H9 (cell line): ENCODE measurements around the gene SLC7A1. TPM values are rescaled to one million over a fixed set of nuclear protein-coding genes. Genes with fewer than 3 reads are reported as not detected.

ENCODE experiments used
- DNase-seq: peaks from one replicate; pipeline ENCODE4 v3.0.0-alpha.2; 2017
- H2AFZ ChIP-seq: one replicate; pipeline ENCODE4 v1.6.1; 2013; ENCODE audit warnings: mild to moderate bottlenecking, low read length, control low read depth, moderate library complexity
- H2AK5ac ChIP-seq: 2 replicates; pipeline ENCODE4 v1.6.1; 2013; ENCODE audit warnings: low read length, control low read depth, mixed read lengths; ENCODE audit not compliant: insufficient read length
- H2BK120ac ChIP-seq: one replicate; pipeline ENCODE4 v1.6.1; 2013; ENCODE audit warnings: low read depth, mild to moderate bottlenecking, low read length, control low read depth, inconsistent platforms; ENCODE audit not compliant: poor library complexity, severe bottlenecking
- H2BK12ac ChIP-seq: 2 replicates; pipeline ENCODE4 v1.6.1; 2013; ENCODE audit warnings: low read length, control low read depth, mixed read lengths, low read depth; ENCODE audit not compliant: insufficient read length
- H2BK15ac ChIP-seq: 2 replicates; pipeline ENCODE4 v1.6.1; 2013; ENCODE audit warnings: low read depth, low read length, control low read depth
- H2BK20ac ChIP-seq: one replicate; pipeline ENCODE4 v1.6.1; 2013; ENCODE audit warnings: low read depth, mild to moderate bottlenecking, low read length, control low read depth, inconsistent platforms; ENCODE audit not compliant: poor library complexity, severe bottlenecking
- H2BK5ac ChIP-seq: 2 replicates; pipeline ENCODE4 v1.6.1; 2013; ENCODE audit warnings: low read length, control low read depth, mixed read lengths; ENCODE audit not compliant: insufficient read length
- H3K14ac ChIP-seq: 2 replicates; pipeline ENCODE4 v1.6.1; 2013; ENCODE audit warnings: low read length, control low read depth; ENCODE audit not compliant: insufficient read depth
- H3K18ac ChIP-seq: 2 replicates; pipeline ENCODE4 v1.6.1; 2013; ENCODE audit warnings: low read depth, mild to moderate bottlenecking, mixed read lengths, low read length, control low read depth; ENCODE audit not compliant: insufficient read length
- H3K23ac ChIP-seq: 2 replicates; pipeline ENCODE4 v1.6.1; 2013; ENCODE audit warnings: low read length, control low read depth, mixed read lengths, low read depth; ENCODE audit not compliant: insufficient read length
- H3K23me2 ChIP-seq: 2 replicates; pipeline ENCODE4 v1.6.1; 2013; ENCODE audit warnings: low read depth, mild to moderate bottlenecking, mixed read lengths, low read length, control low read depth; ENCODE audit not compliant: insufficient read length, poor library complexity, severe bottlenecking
- H3K27ac ChIP-seq: 2 replicates; pipeline ENCODE4 v1.5.1; 2013; ENCODE audit warnings: low read length, control low read depth, mixed read lengths, low read depth; ENCODE audit not compliant: insufficient read length
- H3K27me3 ChIP-seq: 2 replicates; pipeline ENCODE4 v1.6.1; 2013; ENCODE audit warnings: low read length, control low read depth, inconsistent platforms; ENCODE audit not compliant: insufficient read depth
- H3K4ac ChIP-seq: 2 replicates; pipeline ENCODE4 v1.6.1; 2013; ENCODE audit warnings: low read depth, mild to moderate bottlenecking, control low read depth, inconsistent platforms, low read length, moderate library complexity
- H3K4me1 ChIP-seq: 2 replicates; pipeline ENCODE4 v1.6.1; 2013; ENCODE audit warnings: low read length, control low read depth, inconsistent platforms; ENCODE audit not compliant: insufficient read depth
- H3K4me2 ChIP-seq: 2 replicates; pipeline ENCODE4 v1.6.1; 2013; ENCODE audit warnings: low read length, control low read depth, mixed read lengths; ENCODE audit not compliant: insufficient read length, insufficient read depth
- H3K56ac ChIP-seq: 2 replicates; pipeline ENCODE4 v1.6.1; 2013; ENCODE audit warnings: low read depth, mild to moderate bottlenecking, mixed read lengths, low read length, control low read depth; ENCODE audit not compliant: insufficient read length
- H3K79me1 ChIP-seq: 2 replicates; pipeline ENCODE4 v1.6.1; 2013; ENCODE audit warnings: low read depth, mild to moderate bottlenecking, moderate library complexity, low read length, control low read depth, inconsistent platforms; ENCODE audit not compliant: insufficient read depth, poor library complexity, severe bottlenecking
- H3K79me2 ChIP-seq: 2 replicates; pipeline ENCODE4 v1.6.1; 2013; ENCODE audit warnings: low read length, control low read depth, inconsistent platforms; ENCODE audit not compliant: insufficient read depth
- H3K9ac ChIP-seq: 2 replicates; pipeline ENCODE4 v1.6.1; 2013; ENCODE audit warnings: low read length, control low read depth, mixed read lengths; ENCODE audit not compliant: insufficient read length; ENCODE audit errors: extremely low read depth
- H3K9me3 ChIP-seq: one replicate; pipeline ENCODE4 v1.6.1; 2013; ENCODE audit warnings: low read depth, low read length, inconsistent platforms; ENCODE audit not compliant: control insufficient read depth
- H3T11ph ChIP-seq: one replicate; pipeline ENCODE4 v1.6.1; 2013; ENCODE audit warnings: mild to moderate bottlenecking, low read length, control low read depth, inconsistent platforms
- H4K20me1 ChIP-seq: one replicate; pipeline ENCODE4 v1.6.1; 2013; ENCODE audit not compliant: control insufficient read depth, insufficient read length, insufficient read depth
- H4K5ac ChIP-seq: 2 replicates; pipeline ENCODE4 v1.6.1; 2013; ENCODE audit warnings: low read depth, mild to moderate bottlenecking, mixed read lengths, low read length, control low read depth; ENCODE audit not compliant: insufficient read length
- H4K8ac ChIP-seq: replicated peaks from 2 replicates; pipeline ENCODE4 v1.6.1; 2013; ENCODE audit warnings: low read length, control low read depth, mixed read lengths, low read depth; ENCODE audit not compliant: insufficient read length
- H4K91ac ChIP-seq: 2 replicates; pipeline ENCODE4 v1.6.1; 2013; ENCODE audit warnings: low read depth, mild to moderate bottlenecking, moderate library complexity, mixed read lengths, low read length, control low read depth; ENCODE audit not compliant: insufficient read length
- H3K27ac Mint-ChIP-seq, 3 experiments: 2 replicates in 2 of 3; 3 replicates in 1 of 3; pipeline ENCODE4 v1.8.0; 2020 to 2021; ENCODE audit warnings: mixed read lengths in 3 of 3, mild to moderate bottlenecking in 1 of 3, moderate library complexity in 1 of 3
- H3K27me3 Mint-ChIP-seq: 2 replicates; pipeline ENCODE4 v1.8.0; 2021; ENCODE audit warnings: low read depth, mild to moderate bottlenecking, moderate library complexity, mixed read lengths
- H3K36me3 Mint-ChIP-seq, 3 experiments: 2 replicates in 2 of 3; 3 replicates in 1 of 3; pipeline ENCODE4 v1.8.0; 2020 to 2021; ENCODE audit warnings: low read depth in 3 of 3, mixed read lengths in 3 of 3; ENCODE audit not compliant: insufficient read depth in 1 of 3
- H3K4me1 Mint-ChIP-seq, 2 experiments: 2 replicates each; pipeline ENCODE4 v1.8.0; 2020; ENCODE audit warnings: mixed read lengths in 2 of 2
- H3K4me3 Mint-ChIP-seq, 2 experiments: 2 replicates in 1 of 2; 3 replicates in 1 of 2; pipeline ENCODE4 v1.8.0; 2020 to 2021; ENCODE audit warnings: mild to moderate bottlenecking in 2 of 2, mixed read lengths in 2 of 2, moderate library complexity in 1 of 2
- H3K9me3 Mint-ChIP-seq, 2 experiments: 2 replicates in 1 of 2; 3 replicates in 1 of 2; pipeline ENCODE4 v1.8.0; 2020; ENCODE audit warnings: mild to moderate bottlenecking in 2 of 2, mixed read lengths in 2 of 2, moderate library complexity in 1 of 2
- total RNA-seq: library from RNA; stranded (reverse); gene quantifications from 2 replicates; pipeline ENCODE4 v1.2.1, GENCODE V29; 2021
- TF ChIP-seq, protein P1 (sequence below): fragments of 200-600 bp; sonication (generic); conservative IDR thresholded peaks from 3 replicates; pipeline ENCODE4 v1.8.0; 2021; ENCODE audit warnings: antibody characterized with exemption, mild to moderate bottlenecking

Gene SLC7A1
- total RNA-seq, 1 experiment from 2014 or later, result 109 TPM

DNA sequence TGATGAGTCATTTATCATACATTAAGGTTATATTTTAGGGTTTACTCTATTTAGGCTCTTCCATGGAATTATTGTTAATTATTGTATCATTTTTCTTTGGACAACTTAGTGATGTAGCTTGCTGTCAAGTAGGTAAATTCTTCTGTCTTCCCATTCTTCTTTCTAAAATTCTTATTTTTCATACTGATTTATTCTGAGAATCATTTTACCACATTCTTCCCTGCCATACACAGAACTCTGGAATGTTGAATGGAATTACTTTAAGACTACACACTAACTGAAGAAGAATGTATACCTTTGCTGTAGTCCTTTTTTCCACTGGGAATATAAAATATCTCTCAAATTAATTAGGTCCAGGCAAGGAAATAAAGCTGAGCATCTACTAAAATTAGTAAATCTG is 24.5 kb upstream of the SLC7A1 start:
- DNase-seq, result no peak
- Histone ChIP-seq H3K79me2 (no peaks in the 10 kb centered on the region), H4K20me1 (no peaks in the 10 kb centered on the region), H3K79me1 (no peaks in the 10 kb centered on the region), H4K5ac (no peak overlapping the region), H3K4me2 (no peak overlapping the region), H2AK5ac (no peak overlapping the region), H3K4ac (no peak overlapping the region), H3K56ac (no peak overlapping the region), H3K4me1 (no peaks in the 10 kb centered on the region), H3K27me3 (no peaks in the 10 kb centered on the region), H4K8ac (no peak overlapping the region), H3K18ac (no peak overlapping the region), H2BK15ac (no peak overlapping the region), H2BK5ac (no peak overlapping the region), H3K14ac (no peak overlapping the region), H3K27ac (no peak overlapping the region), H3K23me2 (no peaks in the 10 kb centered on the region), H4K91ac (no peak overlapping the region), H2BK12ac (no peak overlapping the region), H2BK120ac (no peak overlapping the region), H3K9me3 (no peaks in the 10 kb centered on the region), H3K23ac (no peak overlapping the region), H3K9ac (no peak overlapping the region), H2AFZ (no peak overlapping the region), H2BK20ac (no peak overlapping the region), H3T11ph (no peak overlapping the region)
- peaks cover 12 to 15% of the 10 kb centered on the region in 2 experiments for H3K9me3 Mint-ChIP-seq
- no peaks in the 10 kb centered on the region for H3K4me1 Mint-ChIP-seq
- no peak overlapping the region for H3K27ac Mint-ChIP-seq
- TF ChIP-seq, protein P1, sequence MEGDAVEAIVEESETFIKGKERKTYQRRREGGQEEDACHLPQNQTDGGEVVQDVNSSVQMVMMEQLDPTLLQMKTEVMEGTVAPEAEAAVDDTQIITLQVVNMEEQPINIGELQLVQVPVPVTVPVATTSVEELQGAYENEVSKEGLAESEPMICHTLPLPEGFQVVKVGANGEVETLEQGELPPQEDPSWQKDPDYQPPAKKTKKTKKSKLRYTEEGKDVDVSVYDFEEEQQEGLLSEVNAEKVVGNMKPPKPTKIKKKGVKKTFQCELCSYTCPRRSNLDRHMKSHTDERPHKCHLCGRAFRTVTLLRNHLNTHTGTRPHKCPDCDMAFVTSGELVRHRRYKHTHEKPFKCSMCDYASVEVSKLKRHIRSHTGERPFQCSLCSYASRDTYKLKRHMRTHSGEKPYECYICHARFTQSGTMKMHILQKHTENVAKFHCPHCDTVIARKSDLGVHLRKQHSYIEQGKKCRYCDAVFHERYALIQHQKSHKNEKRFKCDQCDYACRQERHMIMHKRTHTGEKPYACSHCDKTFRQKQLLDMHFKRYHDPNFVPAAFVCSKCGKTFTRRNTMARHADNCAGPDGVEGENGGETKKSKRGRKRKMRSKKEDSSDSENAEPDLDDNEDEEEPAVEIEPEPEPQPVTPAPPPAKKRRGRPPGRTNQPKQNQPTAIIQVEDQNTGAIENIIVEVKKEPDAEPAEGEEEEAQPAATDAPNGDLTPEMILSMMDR, result no peak
- peaks cover 3% of the 10 kb centered on the region for H3K27me3 Mint-ChIP-seq
- H3K36me3 Mint-ChIP-seq, result peaks cover 0 to 2% (median 1%) of the 10 kb centered on the region in 3 experiments; a peak in 2 of 7 replicates
- no peak overlapping the region for H3K4me3 Mint-ChIP-seq
